HEK293 (cell line): ENCODE measurements around the gene TRIM22.

Experiments
- SP3 ChIP-seq: fragments of 450-650 bp; formaldehyde crosslinking; IDR thresholded peaks from 2 replicates; pipeline ENCODE4 v1.5.1; 2016; ENCODE audit warnings: missing biosample characterization, missing genetic modification characterization
- ZBTB7A ChIP-seq: fragments of 450-650 bp; formaldehyde crosslinking; IDR thresholded peaks from 2 replicates; pipeline ENCODE4 v1.5.1; 2016; ENCODE audit warnings: low read depth, missing biosample characterization, missing genetic modification characterization
- ZBTB8A ChIP-seq: fragments of 450-650 bp; formaldehyde crosslinking; IDR thresholded peaks from 2 replicates; pipeline ENCODE4 v1.5.1; 2016; ENCODE audit warnings: missing biosample characterization, missing genetic modification characterization
- ZIC2 ChIP-seq: fragments of 450-650 bp; formaldehyde crosslinking; IDR thresholded peaks from 2 replicates; pipeline ENCODE4 v1.5.1; 2016; ENCODE audit warnings: missing biosample characterization, missing genetic modification characterization
- ZNF324 ChIP-seq: fragments of 450-650 bp; formaldehyde crosslinking; IDR thresholded peaks from 2 replicates; pipeline ENCODE4 v1.5.1; 2016; ENCODE audit warnings: missing biosample characterization, missing genetic modification characterization
- ZNF610 ChIP-seq: fragments of 450-650 bp; formaldehyde crosslinking; IDR thresholded peaks from 2 replicates; pipeline ENCODE4 v1.5.1; 2016; ENCODE audit warnings: missing biosample characterization, missing genetic modification characterization, borderline replicate concordance
- ZSCAN16 ChIP-seq: fragments of 450-650 bp; formaldehyde crosslinking; IDR thresholded peaks from 2 replicates; pipeline ENCODE4 v1.5.1; 2016; ENCODE audit warnings: missing biosample characterization, missing genetic modification characterization
- TF ChIP-seq, protein P1 (sequence below): fragments of 450-650 bp; formaldehyde crosslinking; IDR thresholded peaks from 2 replicates; pipeline ENCODE4 v1.5.1; 2016; ENCODE audit warnings: missing biosample characterization, missing genetic modification characterization
- TF ChIP-seq, protein P2 (sequence below): fragments of 450-650 bp; formaldehyde crosslinking; IDR thresholded peaks from 2 replicates; pipeline ENCODE4 v1.5.1; 2016; ENCODE audit warnings: missing biosample characterization, missing genetic modification characterization
- TF ChIP-seq, protein P3 (sequence below): fragments of 450-650 bp; formaldehyde crosslinking; IDR thresholded peaks from 2 replicates; pipeline ENCODE4 v1.5.1; 2016; ENCODE audit warnings: missing biosample characterization, missing genetic modification characterization
- TF ChIP-seq, protein P4 (sequence below): fragments of 450-650 bp; formaldehyde crosslinking; IDR thresholded peaks from 2 replicates; pipeline ENCODE4 v1.5.1; 2016; ENCODE audit warnings: missing biosample characterization, missing genetic modification characterization
- TF ChIP-seq, protein P5 (sequence below): sonication (generic); formaldehyde crosslinking; IDR thresholded peaks from 2 replicates; pipeline ENCODE4 v1.8.1; 2022; ENCODE audit warnings: mild to moderate bottlenecking, moderate library complexity, missing genetic modification reagents

DNA sequence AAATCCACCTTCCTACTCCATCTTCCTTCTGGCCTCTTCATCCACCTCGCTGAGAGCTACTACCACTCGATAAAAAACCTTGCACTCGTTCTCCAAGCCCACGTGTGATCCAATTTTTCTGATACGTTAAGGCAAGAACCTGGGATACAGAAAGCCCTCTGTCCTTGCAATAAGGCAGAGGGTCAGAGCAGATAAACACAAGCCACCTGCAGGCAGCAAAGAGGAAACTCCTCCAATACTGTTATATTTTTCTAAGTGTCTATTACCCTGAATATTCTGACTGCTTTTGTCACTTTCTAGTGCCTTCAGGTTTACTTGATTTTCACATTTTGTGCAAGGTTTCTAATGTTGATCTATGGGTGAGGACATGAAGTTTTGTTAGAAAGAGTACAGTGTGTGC, 31.3 kb upstream of the TRIM22 start:
- TF ChIP-seq SP3 (tag by site-specific recombination) (no peak), ZNF324 (tag by site-specific recombination) (no peak), ZSCAN16 (tag by site-specific recombination) (no peak), ZIC2 (tag by site-specific recombination) (no peak), ZBTB8A (tag by site-specific recombination) (no peak), ZNF610 (tag by site-specific recombination) (no peak), ZBTB7A (tag by site-specific recombination) (no peak)
- TF ChIP-seq, protein P1, sequence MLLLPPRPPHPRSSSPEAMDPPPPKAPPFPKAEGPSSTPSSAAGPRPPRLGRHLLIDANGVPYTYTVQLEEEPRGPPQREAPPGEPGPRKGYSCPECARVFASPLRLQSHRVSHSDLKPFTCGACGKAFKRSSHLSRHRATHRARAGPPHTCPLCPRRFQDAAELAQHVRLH = no peak
- TF ChIP-seq, protein P2, sequence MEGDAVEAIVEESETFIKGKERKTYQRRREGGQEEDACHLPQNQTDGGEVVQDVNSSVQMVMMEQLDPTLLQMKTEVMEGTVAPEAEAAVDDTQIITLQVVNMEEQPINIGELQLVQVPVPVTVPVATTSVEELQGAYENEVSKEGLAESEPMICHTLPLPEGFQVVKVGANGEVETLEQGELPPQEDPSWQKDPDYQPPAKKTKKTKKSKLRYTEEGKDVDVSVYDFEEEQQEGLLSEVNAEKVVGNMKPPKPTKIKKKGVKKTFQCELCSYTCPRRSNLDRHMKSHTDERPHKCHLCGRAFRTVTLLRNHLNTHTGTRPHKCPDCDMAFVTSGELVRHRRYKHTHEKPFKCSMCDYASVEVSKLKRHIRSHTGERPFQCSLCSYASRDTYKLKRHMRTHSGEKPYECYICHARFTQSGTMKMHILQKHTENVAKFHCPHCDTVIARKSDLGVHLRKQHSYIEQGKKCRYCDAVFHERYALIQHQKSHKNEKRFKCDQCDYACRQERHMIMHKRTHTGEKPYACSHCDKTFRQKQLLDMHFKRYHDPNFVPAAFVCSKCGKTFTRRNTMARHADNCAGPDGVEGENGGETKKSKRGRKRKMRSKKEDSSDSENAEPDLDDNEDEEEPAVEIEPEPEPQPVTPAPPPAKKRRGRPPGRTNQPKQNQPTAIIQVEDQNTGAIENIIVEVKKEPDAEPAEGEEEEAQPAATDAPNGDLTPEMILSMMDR = no peak
- TF ChIP-seq, protein P3, sequence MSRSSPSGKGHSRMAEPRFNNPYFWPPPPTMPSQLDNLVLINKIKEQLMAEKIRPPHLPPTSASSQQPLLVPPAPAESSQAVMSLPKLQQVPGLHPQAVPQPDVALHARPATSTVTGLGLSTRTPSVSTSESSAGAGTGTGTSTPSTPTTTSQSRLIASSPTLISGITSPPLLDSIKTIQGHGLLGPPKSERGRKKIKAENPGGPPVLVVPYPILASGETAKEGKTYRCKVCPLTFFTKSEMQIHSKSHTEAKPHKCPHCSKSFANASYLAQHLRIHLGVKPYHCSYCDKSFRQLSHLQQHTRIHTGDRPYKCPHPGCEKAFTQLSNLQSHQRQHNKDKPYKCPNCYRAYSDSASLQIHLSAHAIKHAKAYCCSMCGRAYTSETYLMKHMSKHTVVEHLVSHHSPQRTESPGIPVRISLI (tag by site-specific recombination) = no peak
- TF ChIP-seq, protein P4, sequence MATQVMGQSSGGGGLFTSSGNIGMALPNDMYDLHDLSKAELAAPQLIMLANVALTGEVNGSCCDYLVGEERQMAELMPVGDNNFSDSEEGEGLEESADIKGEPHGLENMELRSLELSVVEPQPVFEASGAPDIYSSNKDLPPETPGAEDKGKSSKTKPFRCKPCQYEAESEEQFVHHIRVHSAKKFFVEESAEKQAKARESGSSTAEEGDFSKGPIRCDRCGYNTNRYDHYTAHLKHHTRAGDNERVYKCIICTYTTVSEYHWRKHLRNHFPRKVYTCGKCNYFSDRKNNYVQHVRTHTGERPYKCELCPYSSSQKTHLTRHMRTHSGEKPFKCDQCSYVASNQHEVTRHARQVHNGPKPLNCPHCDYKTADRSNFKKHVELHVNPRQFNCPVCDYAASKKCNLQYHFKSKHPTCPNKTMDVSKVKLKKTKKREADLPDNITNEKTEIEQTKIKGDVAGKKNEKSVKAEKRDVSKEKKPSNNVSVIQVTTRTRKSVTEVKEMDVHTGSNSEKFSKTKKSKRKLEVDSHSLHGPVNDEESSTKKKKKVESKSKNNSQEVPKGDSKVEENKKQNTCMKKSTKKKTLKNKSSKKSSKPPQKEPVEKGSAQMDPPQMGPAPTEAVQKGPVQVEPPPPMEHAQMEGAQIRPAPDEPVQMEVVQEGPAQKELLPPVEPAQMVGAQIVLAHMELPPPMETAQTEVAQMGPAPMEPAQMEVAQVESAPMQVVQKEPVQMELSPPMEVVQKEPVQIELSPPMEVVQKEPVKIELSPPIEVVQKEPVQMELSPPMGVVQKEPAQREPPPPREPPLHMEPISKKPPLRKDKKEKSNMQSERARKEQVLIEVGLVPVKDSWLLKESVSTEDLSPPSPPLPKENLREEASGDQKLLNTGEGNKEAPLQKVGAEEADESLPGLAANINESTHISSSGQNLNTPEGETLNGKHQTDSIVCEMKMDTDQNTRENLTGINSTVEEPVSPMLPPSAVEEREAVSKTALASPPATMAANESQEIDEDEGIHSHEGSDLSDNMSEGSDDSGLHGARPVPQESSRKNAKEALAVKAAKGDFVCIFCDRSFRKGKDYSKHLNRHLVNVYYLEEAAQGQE (tag by site-specific recombination) = no peak
- TF ChIP-seq, protein P5, sequence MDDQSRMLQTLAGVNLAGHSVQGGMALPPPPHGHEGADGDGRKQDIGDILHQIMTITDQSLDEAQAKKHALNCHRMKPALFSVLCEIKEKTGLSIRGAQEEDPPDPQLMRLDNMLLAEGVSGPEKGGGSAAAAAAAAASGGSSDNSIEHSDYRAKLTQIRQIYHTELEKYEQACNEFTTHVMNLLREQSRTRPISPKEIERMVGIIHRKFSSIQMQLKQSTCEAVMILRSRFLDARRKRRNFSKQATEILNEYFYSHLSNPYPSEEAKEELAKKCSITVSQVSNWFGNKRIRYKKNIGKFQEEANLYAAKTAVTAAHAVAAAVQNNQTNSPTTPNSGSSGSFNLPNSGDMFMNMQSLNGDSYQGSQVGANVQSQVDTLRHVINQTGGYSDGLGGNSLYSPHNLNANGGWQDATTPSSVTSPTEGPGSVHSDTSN (CRISPR knock-in tag) = no peak
